Smooth muscle cell (in vitro differentiated cells): ENCODE measurements around the gene BEND6. TPM values are rescaled to one million over a fixed set of nuclear protein-coding genes. Genes with fewer than 3 reads are reported as not detected.

ENCODE experiments used
- DNase-seq: peaks from one replicate; lab custom pipeline; 2025; ENCODE audit not compliant: unreplicated experiment; lab: John Stamatoyannopoulos, UW
- H2AFZ ChIP-seq: fragments of 200-600 bp; sonication (generic); 2 replicates; pipeline ENCODE4 v1.6.0; 2016; ENCODE audit warnings: antibody characterized with exemption, low read depth, mild to moderate bottlenecking
- H3F3A ChIP-seq: fragments of 200-600 bp; sonication (generic); 2 replicates; pipeline ENCODE4 v1.6.0; 2017; ENCODE audit warnings: antibody characterized with exemption, low read depth
- H3K27ac ChIP-seq: fragments of 200-600 bp; sonication (generic); 2 replicates; pipeline ENCODE4 v1.5.1; 2016; ENCODE audit warnings: low read depth, mild to moderate bottlenecking
- H3K27me3 ChIP-seq: fragments of 200-600 bp; sonication (generic); 2 replicates; pipeline ENCODE4 v1.6.1; 2016; ENCODE audit warnings: low read depth, mild to moderate bottlenecking
- H3K36me3 ChIP-seq: fragments of 200-600 bp; sonication (generic); 2 replicates; pipeline ENCODE4 v1.5.1; 2016; ENCODE audit warnings: low read depth
- H3K4me1 ChIP-seq: fragments of 200-600 bp; sonication (generic); 2 replicates; pipeline ENCODE4 v1.5.1; 2016; ENCODE audit warnings: low read depth
- H3K4me2 ChIP-seq: fragments of 200-600 bp; sonication (generic); 2 replicates; pipeline ENCODE4 v1.6.0; 2016; ENCODE audit warnings: mild to moderate bottlenecking
- H3K4me3 ChIP-seq: fragments of 200-600 bp; sonication (generic); 2 replicates; pipeline ENCODE4 v1.5.1; 2016; ENCODE audit warnings: mild to moderate bottlenecking
- H3K79me2 ChIP-seq: fragments of 200-600 bp; sonication (generic); 2 replicates; pipeline ENCODE4 v1.6.0; 2016; ENCODE audit warnings: low read depth, mild to moderate bottlenecking
- H3K9ac ChIP-seq: fragments of 200-600 bp; sonication (generic); 2 replicates; pipeline ENCODE4 v1.6.0; 2016; ENCODE audit warnings: low read depth
- H3K9me3 ChIP-seq: fragments of 200-600 bp; sonication (generic); replicated peaks from 2 replicates; pipeline ENCODE4 v1.5.1; 2016; ENCODE audit warnings: low read depth
- H4K20me1 ChIP-seq: fragments of 200-600 bp; sonication (generic); 2 replicates; pipeline ENCODE4 v1.6.0; 2016; ENCODE audit warnings: low read depth
- CTCF ChIP-seq: fragments of 200-600 bp; sonication (generic); IDR thresholded peaks from 2 replicates; pipeline ENCODE4 v1.5.1; 2017; ENCODE audit warnings: borderline replicate concordance, mild to moderate bottlenecking, antibody characterized with exemption; ENCODE audit not compliant: insufficient read depth, poor library complexity, severe bottlenecking
- WGBS: methylation state at CpG from one replicate; pipeline ENCODE4 v1.1.7; 2016; ENCODE audit warnings: low lambda C conversion rate; 5-methylcytosine and 5-hydroxymethylcytosine counted together
- polyA plus RNA-seq: library from polyadenylated mRNA; unstranded; fragments of >200 nt; fragmentation: Nextera tagmentation; extraction: Ambion mirVana; gene quantifications from 2 replicates; pipeline ENCODE4 v1.2.1, GENCODE V29; 2016
- total RNA-seq: library from RNA; depleted of rRNA; stranded (reverse); fragments of >200 nt; gene quantifications from 2 replicates; pipeline ENCODE4 v1.2.3, GENCODE V29; 2014

The BEND6 gene
- total and polyA plus RNA-seq, 2 experiments from 2014 or later, result 4.8 to 5.5 TPM

GRCh38 chr6:56951049-56951831, 3.7 kb upstream of the BEND6 start:
- no peak overlapping the region for H3K27ac ChIP-seq
- H3K79me2 ChIP-seq, result peaks cover 7% of the 10 kb centered on the region
- WGBS, result 93% methylated on average over 3 of the region's 3 CpGs
- no peaks in the 10 kb centered on the region for H3K27me3 ChIP-seq
- H3F3A ChIP-seq, result peaks cover 3% of the 10 kb centered on the region
- H3K9me3 ChIP-seq, result no peaks in the 10 kb centered on the region
- no peaks in the 10 kb centered on the region for H3K36me3 ChIP-seq
- no peak overlapping the region for H3K4me2 ChIP-seq
- peaks cover 13% of the 10 kb centered on the region for H3K4me1 ChIP-seq
- TF ChIP-seq CTCF, result no peak
- no peak for DNase-seq
- H4K20me1 ChIP-seq, result no peaks in the 10 kb centered on the region
- H2AFZ ChIP-seq, result no peak overlapping the region
- H3K9ac ChIP-seq, result no peak overlapping the region
- H3K4me3 ChIP-seq, result no peak overlapping the region

- TF ChIP-seq CTCF, result no peak
- Histone ChIP-seq H3F3A (peaks cover 6% of the 10 kb centered on the region), H3K27ac (peak overlapping the region; percentile 46), H3K27me3 (no peaks in the 10 kb centered on the region), H4K20me1 (no peaks in the 10 kb centered on the region), H3K79me2 (peaks cover 7% of the 10 kb centered on the region), H3K4me3 (peak overlapping the region; percentile 68), H3K9me3 (no peaks in the 10 kb centered on the region), H3K4me2 (peak overlapping the region; percentile 98), H3K36me3 (no peaks in the 10 kb centered on the region), H3K4me1 (peaks cover 14% of the 10 kb centered on the region), H3K9ac (peak overlapping the region; percentile 75), H2AFZ (peak overlapping the region; percentile 90)
- no peak for DNase-seq
- 2% methylated on average over 42 of the region's 42 CpGs for WGBS
Measured at GRCh38 chr6:56953597-56954402, 1.1 kb upstream of the BEND6 start.

GRCh38 chr6:56955171-56956155, 556 bp downstream of the BEND6 start:
- peaks cover 14% of the 10 kb centered on the region for H3K4me1 ChIP-seq
- peaks cover 7% of the 10 kb centered on the region for H3K79me2 ChIP-seq
- DNase-seq, result peak; percentile 73
- H4K20me1 ChIP-seq, result no peaks in the 10 kb centered on the region
- H3K27ac ChIP-seq, result peak overlapping the region; percentile 74
- no peaks in the 10 kb centered on the region for H3K27me3 ChIP-seq
- peak overlapping the region; percentile 68 for H3K4me3 ChIP-seq
- peak overlapping the region; percentile 91 for H3K4me2 ChIP-seq
- WGBS, result under 1% methylated on average over 48 of the region's 57 CpGs
- H3F3A ChIP-seq, result peaks cover 6% of the 10 kb centered on the region
- H2AFZ ChIP-seq, result peak overlapping the region; percentile 94
- H3K9ac ChIP-seq, result peak overlapping the region; percentile 69
- peak; percentile 73 for TF ChIP-seq CTCF
- no peaks in the 10 kb centered on the region for H3K9me3 ChIP-seq
- no peaks in the 10 kb centered on the region for H3K36me3 ChIP-seq
